Activated T-cell treated with anti-CD3 and anti-CD28 coated beads, Interleukin-2, amount 50 U/mL, for 1 hour (primary cell): Measurements from ENCODE around the gene CNNM2.

ENCODE experiments used
- DNase-seq: peaks from one replicate; pipeline ENCODE4 v3.0.0-alpha.2; 2020

CNNM2 gene

GRCh38 chr10:102917962-102918816, at the start of gene CNNM2:
Gene CNNM2, plus strand, starts transcription at chr10:102918294. Its CDS starts 187 bp downstream, at chr10:102918481.
- peak; percentile 98 for DNase-seq

GRCh38 chr10:102868911-102869257, 49.2 kb upstream of the CNNM2 start:
- DNase-seq: no peak

GRCh38 chr10:102869258-102870198, 48.6 kb upstream of the CNNM2 start, which contains the start of gene AS3MT:
Gene AS3MT, plus strand, starts transcription at chr10:102869470. Its CDS starts 123 bp downstream, at chr10:102869593.
- DNase-seq: peak; percentile 19

- DNase-seq: no peak
Measured at GRCh38 chr10:102870221-102870620, 47.9 kb upstream of the CNNM2 start.

- no peak for DNase-seq
Measured at GRCh38 chr10:102872163-102872562, 45.9 kb upstream of the CNNM2 start.

- no peak for DNase-seq
Measured at GRCh38 chr10:102876747-102877153, 41.3 kb upstream of the CNNM2 start.

- DNase-seq: no peak
Measured at GRCh38 chr10:102878629-102879028, 39.5 kb upstream of the CNNM2 start.

GRCh38 chr10:102880256-102880655, 37.8 kb upstream of the CNNM2 start:
- no peak for DNase-seq

GRCh38 chr10:102888048-102888447, 30.0 kb upstream of the CNNM2 start:
- DNase-seq: no peak

GRCh38 chr10:102894466-102895213, 23.5 kb upstream of the CNNM2 start:
- no peak for DNase-seq

GRCh38 chr10:102900006-102900405, 18.1 kb upstream of the CNNM2 start:
- DNase-seq: no peak

GRCh38 chr10:102904346-102904745, 13.7 kb upstream of the CNNM2 start:
- DNase-seq: no peak

- no peak for DNase-seq
Measured at GRCh38 chr10:102906507-102906906, 11.6 kb upstream of the CNNM2 start.

GRCh38 chr10:102914781-102915180, 3.3 kb upstream of the CNNM2 start:
- DNase-seq: no peak

GRCh38 chr10:102916173-102916572, 1.9 kb upstream of the CNNM2 start:
- DNase-seq: no peak

GRCh38 chr10:102917314-102917961, 656 bp upstream of the CNNM2 start:
- peak; percentile 86 for DNase-seq

- no peak for DNase-seq
Measured at GRCh38 chr10:102918817-102919245, 737 bp downstream of the CNNM2 start.

- no peak for DNase-seq
Measured at GRCh38 chr10:102919246-102919959, 1.3 kb downstream of the CNNM2 start.

GRCh38 chr10:102919992-102920739, 2.1 kb downstream of the CNNM2 start:
- DNase-seq: no peak

GRCh38 chr10:102923601-102924000, 5.5 kb downstream of the CNNM2 start:
- DNase-seq: no peak

- DNase-seq: no peak
Measured at GRCh38 chr10:102926842-102927241, 8.7 kb downstream of the CNNM2 start.
